ENCODE data around the gene DLGAP4.

The DLGAP4 gene

GRCh38 chr20:36310215-36310981, 4.3 kb downstream of the DLGAP4 start:
- Histone ChIP-seq H3K36me3 (ENCODE audit: insufficient read depth, low read length) (no peaks in the 10 kb centered on the region), H3K4me1 (ENCODE audit: insufficient read depth, low read length) (peaks cover 5% of the 10 kb centered on the region; the same call in 1 of the 2 replicates), H3K9me3 (ENCODE audit: control insufficient read depth, insufficient read depth, low read length) (no peaks in the 10 kb centered on the region), H3K9ac (ENCODE audit: low read depth, low read length) (no peak overlapping the region)

GRCh38 chr20:36311141-36311853, 5.2 kb downstream of the DLGAP4 start:
- Histone ChIP-seq H3K9me3 (ENCODE audit: control insufficient read depth, insufficient read depth, low read length) (no peaks in the 10 kb centered on the region), H3K4me1 (ENCODE audit: insufficient read depth, low read length) (peaks cover 5% of the 10 kb centered on the region; the same call in 1 of the 2 replicates), H3K36me3 (ENCODE audit: insufficient read depth, low read length) (no peaks in the 10 kb centered on the region), H3K9ac (ENCODE audit: low read depth, low read length) (no peak overlapping the region)

- no peaks in the 10 kb centered on the region for H3K36me3 ChIP-seq (ENCODE audit: insufficient read depth, low read length)
- no peaks in the 10 kb centered on the region for H3K9me3 ChIP-seq (ENCODE audit: control insufficient read depth, insufficient read depth, low read length)
- H3K9ac ChIP-seq (ENCODE audit: low read depth, low read length) = no peak overlapping the region
- H3K4me1 ChIP-seq (ENCODE audit: insufficient read depth, low read length) = peaks cover 5% of the 10 kb centered on the region; the same call in 1 of the 2 replicates
These were observed 6.0 kb downstream of the DLGAP4 start for GRCh38 chr20:36311854-36312723.

- Histone ChIP-seq H3K9me3 (ENCODE audit: control insufficient read depth, insufficient read depth, low read length) (no peaks in the 10 kb centered on the region), H3K9ac (ENCODE audit: low read depth, low read length) (no peak overlapping the region), H3K36me3 (ENCODE audit: insufficient read depth, low read length) (no peaks in the 10 kb centered on the region), H3K4me1 (ENCODE audit: insufficient read depth, low read length) (peaks cover 5% of the 10 kb centered on the region; the same call in 1 of the 2 replicates)
These were observed 6.7 kb downstream of the DLGAP4 start for GRCh38 chr20:36312724-36313441.

- no peaks in the 10 kb centered on the region for H3K36me3 ChIP-seq (ENCODE audit: insufficient read depth, low read length)
- H3K9me3 ChIP-seq (ENCODE audit: control insufficient read depth, insufficient read depth, low read length) = no peaks in the 10 kb centered on the region
- H3K9ac ChIP-seq (ENCODE audit: low read depth, low read length) = no peak overlapping the region
- H3K4me1 ChIP-seq (ENCODE audit: insufficient read depth, low read length) = 0 out of 2 replicates have a peak, but pooled peaks cover 5% of the 10 kb centered on the region
These were observed 7.3 kb downstream of the DLGAP4 start for GRCh38 chr20:36313476-36313875.

- no peaks in the 10 kb centered on the region for H3K36me3 ChIP-seq (ENCODE audit: insufficient read depth, low read length)
These were observed 7.8 kb downstream of the DLGAP4 start for GRCh38 chr20:36313926-36314325.

GRCh38 chr20:36314734-36315544, 8.8 kb downstream of the DLGAP4 start:
- no peaks in the 10 kb centered on the region for H3K36me3 ChIP-seq (ENCODE audit: insufficient read depth, low read length)
- H3K9ac ChIP-seq (ENCODE audit: low read depth, low read length) = no peak overlapping the region
- H3K4me1 ChIP-seq (ENCODE audit: insufficient read depth, low read length) = peaks cover 5% of the 10 kb centered on the region; the same call in 1 of the 2 replicates
- H3K9me3 ChIP-seq (ENCODE audit: control insufficient read depth, insufficient read depth, low read length) = no peaks in the 10 kb centered on the region

More at GRCh38 chr20:36313926-36314325, 7.8 kb downstream of the DLGAP4 start:
- H3K9me3 ChIP-seq (ENCODE audit: control insufficient read depth, insufficient read depth, low read length) = no peaks in the 10 kb centered on the region
- 0 out of 2 replicates have a peak, but pooled peaks cover 5% of the 10 kb centered on the region for H3K4me1 ChIP-seq (ENCODE audit: insufficient read depth, low read length)
- no peak overlapping the region for H3K9ac ChIP-seq (ENCODE audit: low read depth, low read length)

GRCh38 chr20:36315545-36316351, 9.6 kb downstream of the DLGAP4 start:
- Histone ChIP-seq H3K9me3 (ENCODE audit: control insufficient read depth, insufficient read depth, low read length) (no peaks in the 10 kb centered on the region), H3K4me1 (ENCODE audit: insufficient read depth, low read length) (peaks cover 5% of the 10 kb centered on the region; the same call in 1 of the 2 replicates), H3K9ac (ENCODE audit: low read depth, low read length) (no peak overlapping the region)

GRCh38 chr20:36317675-36318074, 11.5 kb downstream of the DLGAP4 start:
- Histone ChIP-seq H3K9me3 (ENCODE audit: control insufficient read depth, insufficient read depth, low read length) (no peaks in the 10 kb centered on the region), H3K9ac (ENCODE audit: low read depth, low read length) (no peak overlapping the region), H3K4me1 (ENCODE audit: insufficient read depth, low read length) (peaks cover 5% of the 10 kb centered on the region; the same call in 1 of the 2 replicates), H3K36me3 (ENCODE audit: insufficient read depth, low read length) (no peaks in the 10 kb centered on the region)

More at GRCh38 chr20:36315545-36316351, 9.6 kb downstream of the DLGAP4 start:
- H3K36me3 ChIP-seq (ENCODE audit: insufficient read depth, low read length) = no peaks in the 10 kb centered on the region

- H3K9me3 ChIP-seq (ENCODE audit: control insufficient read depth, insufficient read depth, low read length) = no peaks in the 10 kb centered on the region
- no peak overlapping the region for H3K9ac ChIP-seq (ENCODE audit: low read depth, low read length)
These were observed 12.0 kb downstream of the DLGAP4 start for GRCh38 chr20:36318166-36318565.

GRCh38 chr20:36319356-36320260, 13.5 kb downstream of the DLGAP4 start:
- Histone ChIP-seq H3K9ac (ENCODE audit: low read depth, low read length) (no peak overlapping the region), H3K9me3 (ENCODE audit: control insufficient read depth, insufficient read depth, low read length) (no peaks in the 10 kb centered on the region; the same call in 1 of the 2 replicates), H3K4me1 (ENCODE audit: insufficient read depth, low read length) (no peaks in the 10 kb centered on the region; the same call in 1 of the 2 replicates), H3K36me3 (ENCODE audit: insufficient read depth, low read length) (no peaks in the 10 kb centered on the region)

More at GRCh38 chr20:36318166-36318565, 12.0 kb downstream of the DLGAP4 start:
- Histone ChIP-seq H3K36me3 (ENCODE audit: insufficient read depth, low read length) (no peaks in the 10 kb centered on the region), H3K4me1 (ENCODE audit: insufficient read depth, low read length) (no peaks in the 10 kb centered on the region; the same call in 1 of the 2 replicates)

Measured in ES-I3 (cell line).